ENCODE measurements around the gene ZMYND10. TPM values are rescaled to one million over a fixed set of nuclear protein-coding genes. Genes with fewer than 3 reads are reported as not detected.
A peak's percentile ranks its signal among the peaks of the same experiment; 100 is the strongest.

The ZMYND10 gene
- 1 to 10 TPM in 1 of 2 donors, under 1 TPM in 1; 0.37 to 1.5 TPM for total RNA-seq

GRCh38 chr3:50345586-50346234 lies at the start of gene ZMYND10:
ZMYND10 (minus strand) TSS chr3:50345732; CDS start chr3:50345579, 153 bp downstream.
- Histone ChIP-seq H3K27ac (no peak within 1 kb of the TSS), H3K4me1 (peaks cover 10% of the 10 kb centered on the region), H3K27me3 (no peaks in the 10 kb centered on the region), H3K36me3 (no peaks in the 10 kb centered on the region), H3K9ac (ENCODE audit: low read depth in 2 of 2, low read length in 2 of 2) (no peak within 1 kb of the TSS), H3K4me3 (peak within 1 kb of the TSS; percentile 25), H3K9me3 (no peaks in the 10 kb centered on the region)
- intact Hi-C loops (cut with DNase I) = loop anchor here (5.0 kb wide), 1 partner anchor 197 kb away; no protein-coding TSS in a partner anchor
- TF ChIP-seq CTCF (IDR thresholded peaks at IDR 0.05) = no peak
- peak; percentile 88 for DNase-seq

- H3K9me3 ChIP-seq = no peaks in the 10 kb centered on the region
- H3K27ac ChIP-seq = no peak overlapping the region
- H3K4me1 ChIP-seq = peaks cover 4% of the 10 kb centered on the region
- no peak overlapping the region for H3K4me3 ChIP-seq
- TF ChIP-seq CTCF (IDR thresholded peaks at IDR 0.05) = no peak
- no peak overlapping the region for H3K9ac ChIP-seq (ENCODE audit: low read depth in 2 of 2, low read length in 2 of 2)
- no peak for DNase-seq
- H3K36me3 ChIP-seq = no peaks in the 10 kb centered on the region
- H3K27me3 ChIP-seq = no peaks in the 10 kb centered on the region
- intact Hi-C loops (cut with DNase I) = no loop called here
Measured at GRCh38 chr3:50393061-50393460, 47.5 kb upstream of the ZMYND10 start.

GRCh38 chr3:50392101-50392715 lies 46.7 kb upstream of the ZMYND10 start:
- H3K4me1 ChIP-seq = peaks cover 4% of the 10 kb centered on the region
- no peak for TF ChIP-seq CTCF (IDR thresholded peaks at IDR 0.05)
- H3K36me3 ChIP-seq = no peaks in the 10 kb centered on the region
- H3K27me3 ChIP-seq = no peaks in the 10 kb centered on the region
- intact Hi-C loops (cut with DNase I) = no loop called here
- H3K9ac ChIP-seq (ENCODE audit: low read depth in 2 of 2, low read length in 2 of 2) = no peak overlapping the region
- no peak overlapping the region for H3K27ac ChIP-seq
- no peak for DNase-seq
- no peak overlapping the region for H3K4me3 ChIP-seq
- no peaks in the 10 kb centered on the region for H3K9me3 ChIP-seq

- Histone ChIP-seq H3K4me1 (peaks cover 4% of the 10 kb centered on the region), H3K9ac (ENCODE audit: low read depth in 2 of 2, low read length in 2 of 2) (no peak overlapping the region), H3K27ac (no peak overlapping the region), H3K36me3 (no peaks in the 10 kb centered on the region), H3K9me3 (no peaks in the 10 kb centered on the region), H3K27me3 (no peaks in the 10 kb centered on the region), H3K4me3 (no peak overlapping the region)
- intact Hi-C loops (cut with DNase I) = no loop called here
- peak; percentile 37 for DNase-seq
- TF ChIP-seq CTCF (IDR thresholded peaks at IDR 0.05) = no peak
Measured at GRCh38 chr3:50390508-50391224, 45.1 kb upstream of the ZMYND10 start.

GRCh38 chr3:50389414-50389767 lies 43.9 kb upstream of the ZMYND10 start:
- H3K27me3 ChIP-seq = no peaks in the 10 kb centered on the region
- H3K9ac ChIP-seq (ENCODE audit: low read depth in 2 of 2, low read length in 2 of 2) = no peak overlapping the region
- H3K27ac ChIP-seq = no peak overlapping the region
- TF ChIP-seq CTCF (IDR thresholded peaks at IDR 0.05) = no peak
- no peak for DNase-seq
- peaks cover 4% of the 10 kb centered on the region for H3K4me1 ChIP-seq
- no peaks in the 10 kb centered on the region for H3K9me3 ChIP-seq
- no peak overlapping the region for H3K4me3 ChIP-seq
- intact Hi-C loops (cut with DNase I) = no loop called here
- H3K36me3 ChIP-seq = no peaks in the 10 kb centered on the region
